ENCODE data around the gene RPAP3. TPM values are rescaled to one million over a fixed set of nuclear protein-coding genes. Genes with fewer than 3 reads are reported as not detected.

The RPAP3 gene
- total and polyA plus RNA-seq, 4 donors = 5.5 to 8.1 (median 8.0) TPM

DNA sequence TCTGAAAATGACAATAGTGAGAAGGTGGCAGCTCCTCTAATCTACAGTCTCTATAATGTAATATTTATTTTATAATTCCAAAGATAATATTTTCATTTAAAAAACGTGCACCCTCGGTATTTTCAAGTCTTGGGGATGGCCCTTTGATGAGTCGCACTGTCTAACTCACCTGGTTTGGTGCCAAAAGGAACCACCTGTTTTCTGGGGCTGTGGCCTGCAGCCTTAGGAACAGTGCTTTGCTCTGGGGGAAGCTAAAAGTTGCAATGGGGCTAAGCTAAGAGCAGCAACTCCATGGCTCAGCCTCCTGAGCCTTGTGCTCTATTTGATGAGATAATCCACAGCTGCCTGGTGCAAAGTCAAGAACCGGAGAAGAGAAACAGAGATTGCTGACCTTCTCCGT lies 25.9 kb upstream of the RPAP3 start:
- DNase-seq (ENCODE audit: low spot score) = no peak
- 85% methylated on average over 5 of the region's 5 CpGs for WGBS
- TF ChIP-seq HNF4G (IDR thresholded peaks at IDR 0.05) = no peak
- TF ChIP-seq EGR1 (IDR thresholded peaks at IDR 0.05; ENCODE audit: low read depth in 2 of 2) = no peak
- TF ChIP-seq JUND (IDR thresholded peaks at IDR 0.05) = no peak
- TF ChIP-seq RXRA (IDR thresholded peaks at IDR 0.05) = no peak
- TF ChIP-seq, protein P1, sequence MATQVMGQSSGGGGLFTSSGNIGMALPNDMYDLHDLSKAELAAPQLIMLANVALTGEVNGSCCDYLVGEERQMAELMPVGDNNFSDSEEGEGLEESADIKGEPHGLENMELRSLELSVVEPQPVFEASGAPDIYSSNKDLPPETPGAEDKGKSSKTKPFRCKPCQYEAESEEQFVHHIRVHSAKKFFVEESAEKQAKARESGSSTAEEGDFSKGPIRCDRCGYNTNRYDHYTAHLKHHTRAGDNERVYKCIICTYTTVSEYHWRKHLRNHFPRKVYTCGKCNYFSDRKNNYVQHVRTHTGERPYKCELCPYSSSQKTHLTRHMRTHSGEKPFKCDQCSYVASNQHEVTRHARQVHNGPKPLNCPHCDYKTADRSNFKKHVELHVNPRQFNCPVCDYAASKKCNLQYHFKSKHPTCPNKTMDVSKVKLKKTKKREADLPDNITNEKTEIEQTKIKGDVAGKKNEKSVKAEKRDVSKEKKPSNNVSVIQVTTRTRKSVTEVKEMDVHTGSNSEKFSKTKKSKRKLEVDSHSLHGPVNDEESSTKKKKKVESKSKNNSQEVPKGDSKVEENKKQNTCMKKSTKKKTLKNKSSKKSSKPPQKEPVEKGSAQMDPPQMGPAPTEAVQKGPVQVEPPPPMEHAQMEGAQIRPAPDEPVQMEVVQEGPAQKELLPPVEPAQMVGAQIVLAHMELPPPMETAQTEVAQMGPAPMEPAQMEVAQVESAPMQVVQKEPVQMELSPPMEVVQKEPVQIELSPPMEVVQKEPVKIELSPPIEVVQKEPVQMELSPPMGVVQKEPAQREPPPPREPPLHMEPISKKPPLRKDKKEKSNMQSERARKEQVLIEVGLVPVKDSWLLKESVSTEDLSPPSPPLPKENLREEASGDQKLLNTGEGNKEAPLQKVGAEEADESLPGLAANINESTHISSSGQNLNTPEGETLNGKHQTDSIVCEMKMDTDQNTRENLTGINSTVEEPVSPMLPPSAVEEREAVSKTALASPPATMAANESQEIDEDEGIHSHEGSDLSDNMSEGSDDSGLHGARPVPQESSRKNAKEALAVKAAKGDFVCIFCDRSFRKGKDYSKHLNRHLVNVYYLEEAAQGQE (IDR thresholded peaks at IDR 0.05) = no peak
- no peak for TF ChIP-seq HNF4A (conservative IDR thresholded peaks at IDR 0.05)
- no peak for TF ChIP-seq GABPA (IDR thresholded peaks at IDR 0.05 in 1 of 2, conservative IDR thresholded peaks at IDR 0.05 in 1 of 2)
- no peak for TF ChIP-seq YY1 (IDR thresholded peaks at IDR 0.05)
- TF ChIP-seq FOXA1 (IDR thresholded peaks at IDR 0.05) = no peak
- TF ChIP-seq SP1 (IDR thresholded peaks at IDR 0.05) = no peak

DNA sequence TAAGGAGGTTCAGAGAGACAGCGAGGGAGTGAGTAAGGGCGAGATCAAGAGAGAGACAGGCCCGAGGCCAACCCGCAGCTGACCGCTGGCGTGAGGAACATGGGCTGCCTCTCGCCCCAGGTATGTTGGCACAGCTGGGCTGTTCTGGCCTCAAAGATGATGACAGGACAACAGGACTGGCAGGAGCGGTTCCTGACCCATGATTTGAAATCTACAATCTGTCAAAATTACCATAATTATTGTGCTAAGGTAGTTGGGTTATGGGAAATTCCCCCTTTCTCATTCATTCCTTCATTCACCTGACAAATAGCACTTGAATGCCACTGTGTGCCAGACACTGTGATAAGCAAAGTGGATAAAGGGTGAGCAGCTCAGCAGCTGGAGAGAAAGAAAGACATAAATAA lies 24.5 kb upstream of the RPAP3 start:
- WGBS = 91% methylated on average over 8 of the region's 8 CpGs
- Histone ChIP-seq H3K9me3 (ENCODE audit: control insufficient read depth in 4 of 4, low read length in 3 of 4) (no peaks in the 10 kb centered on the region), H3K27me3 (ENCODE audit: control insufficient read depth in 4 of 4, insufficient read depth in 4 of 4, low read length in 3 of 4) (no peaks in the 10 kb centered on the region), H3K27ac (ENCODE audit: low read depth in 1 of 2, low read length in 2 of 2) (no peak overlapping the region), H3K4me1 (ENCODE audit: control insufficient read depth in 4 of 4, insufficient read depth in 4 of 4, low read length in 3 of 4) (peaks cover 0 to 18% (median 8%) of the 10 kb centered on the region in 4 donors), H3K9ac (ENCODE audit: low read depth in 1 of 2, low read length in 2 of 2) (no peak overlapping the region), H3K4me3 (ENCODE audit: low read depth in 1 of 3, low read length in 3 of 3) (no peak overlapping the region), H3K36me3 (ENCODE audit: control insufficient read depth in 4 of 4, insufficient read depth in 3 of 4, low read depth in 1 of 4, low read length in 3 of 4) (no peaks in the 10 kb centered on the region)
- DNase-seq (ENCODE audit: low spot score) = no peak
- TF ChIP-seq MAX (IDR thresholded peaks at IDR 0.05) (no peak), HNF4G (IDR thresholded peaks at IDR 0.05) (no peak), ZBTB33 (IDR thresholded peaks at IDR 0.05) (no peak), SP1 (IDR thresholded peaks at IDR 0.05) (no peak), GABPA (IDR thresholded peaks at IDR 0.05 in 1 of 2, conservative IDR thresholded peaks at IDR 0.05 in 1 of 2) (no peak), HNF4A (conservative IDR thresholded peaks at IDR 0.05) (no peak)

More for the DNA sequence above, 25.9 kb upstream of the RPAP3 start:
- no peaks in the 10 kb centered on the region for H3K27me3 ChIP-seq (ENCODE audit: control insufficient read depth in 4 of 4, insufficient read depth in 4 of 4, low read length in 3 of 4)
- no peaks in the 10 kb centered on the region for H3K36me3 ChIP-seq (ENCODE audit: control insufficient read depth in 4 of 4, insufficient read depth in 3 of 4, low read depth in 1 of 4, low read length in 3 of 4)
- H3K9me3 ChIP-seq (ENCODE audit: control insufficient read depth in 4 of 4, low read length in 3 of 4) = no peaks in the 10 kb centered on the region
- H3K27ac ChIP-seq (ENCODE audit: low read depth in 1 of 2, low read length in 2 of 2) = no peak overlapping the region
- H3K9ac ChIP-seq (ENCODE audit: low read depth in 1 of 2, low read length in 2 of 2) = no peak overlapping the region
- H3K4me3 ChIP-seq (ENCODE audit: low read depth in 1 of 3, low read length in 3 of 3) = no peak overlapping the region
- H3K4me1 ChIP-seq (ENCODE audit: control insufficient read depth in 4 of 4, insufficient read depth in 4 of 4, low read length in 3 of 4) = peaks cover under 1 to 19% (median 10%) of the 10 kb centered on the region in 4 donors

DNA sequence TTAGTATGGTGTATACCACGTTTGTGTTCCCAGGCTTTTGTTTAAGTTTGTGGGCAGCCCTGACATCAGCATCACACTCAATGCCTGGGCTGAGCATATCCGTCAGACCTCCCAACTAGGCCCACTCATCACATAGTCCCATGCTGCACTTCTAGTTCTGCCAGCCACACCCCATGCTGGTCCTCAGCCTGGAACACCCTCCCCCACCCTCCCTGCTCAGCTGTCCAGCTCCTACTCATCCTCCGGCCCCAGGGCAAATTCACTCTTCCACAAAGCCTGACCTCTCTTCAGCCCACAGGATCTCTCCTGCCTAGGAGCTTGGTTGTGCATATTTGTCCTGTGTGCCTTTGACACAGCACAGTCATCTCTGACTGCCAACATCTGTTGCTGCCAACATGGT lies 23.4 kb upstream of the RPAP3 start:
- Histone ChIP-seq H3K4me1 (ENCODE audit: control insufficient read depth in 4 of 4, insufficient read depth in 4 of 4, low read length in 3 of 4) (peaks cover 0 to 18% (median 8%) of the 10 kb centered on the region in 4 donors), H3K27ac (ENCODE audit: low read depth in 1 of 2, low read length in 2 of 2) (no peak overlapping the region), H3K9me3 (ENCODE audit: control insufficient read depth in 4 of 4, low read length in 3 of 4) (no peaks in the 10 kb centered on the region), H3K27me3 (ENCODE audit: control insufficient read depth in 4 of 4, insufficient read depth in 4 of 4, low read length in 3 of 4) (no peaks in the 10 kb centered on the region), H3K4me3 (ENCODE audit: low read depth in 1 of 3, low read length in 3 of 3) (no peak overlapping the region), H3K36me3 (ENCODE audit: control insufficient read depth in 4 of 4, insufficient read depth in 3 of 4, low read depth in 1 of 4, low read length in 3 of 4) (no peaks in the 10 kb centered on the region), H3K9ac (ENCODE audit: low read depth in 1 of 2, low read length in 2 of 2) (no peak overlapping the region)
- TF ChIP-seq RXRA (IDR thresholded peaks at IDR 0.05) (no peak), EGR1 (IDR thresholded peaks at IDR 0.05; ENCODE audit: low read depth in 2 of 2) (no peak), GABPA (IDR thresholded peaks at IDR 0.05 in 1 of 2, conservative IDR thresholded peaks at IDR 0.05 in 1 of 2) (no peak), FOXA2 (IDR thresholded peaks at IDR 0.05) (no peak), TAF1 (conservative IDR thresholded peaks at IDR 0.05) (no peak), JUND (IDR thresholded peaks at IDR 0.05) (no peak), SP1 (IDR thresholded peaks at IDR 0.05) (no peak), ATF3 (IDR thresholded peaks at IDR 0.05) (no peak), CTCF (IDR thresholded peaks at IDR 0.05; ENCODE audit: low read depth, low read length, missing input control) (no peak)
- no peak for DNase-seq (ENCODE audit: low spot score)
- 63% methylated on average over 3 of the region's 3 CpGs for WGBS
